Eye (tissue), 1 donor: Measurements from ENCODE around the gene RANBP9.

Source experiments
- DNase-seq: peaks from one replicate; pipeline ENCODE4 v3.0.0-alpha.2; 2015

RANBP9 gene

GRCh38 chr6:13677878-13678254, 33.8 kb downstream of the RANBP9 start:
- no peak for DNase-seq

DNA sequence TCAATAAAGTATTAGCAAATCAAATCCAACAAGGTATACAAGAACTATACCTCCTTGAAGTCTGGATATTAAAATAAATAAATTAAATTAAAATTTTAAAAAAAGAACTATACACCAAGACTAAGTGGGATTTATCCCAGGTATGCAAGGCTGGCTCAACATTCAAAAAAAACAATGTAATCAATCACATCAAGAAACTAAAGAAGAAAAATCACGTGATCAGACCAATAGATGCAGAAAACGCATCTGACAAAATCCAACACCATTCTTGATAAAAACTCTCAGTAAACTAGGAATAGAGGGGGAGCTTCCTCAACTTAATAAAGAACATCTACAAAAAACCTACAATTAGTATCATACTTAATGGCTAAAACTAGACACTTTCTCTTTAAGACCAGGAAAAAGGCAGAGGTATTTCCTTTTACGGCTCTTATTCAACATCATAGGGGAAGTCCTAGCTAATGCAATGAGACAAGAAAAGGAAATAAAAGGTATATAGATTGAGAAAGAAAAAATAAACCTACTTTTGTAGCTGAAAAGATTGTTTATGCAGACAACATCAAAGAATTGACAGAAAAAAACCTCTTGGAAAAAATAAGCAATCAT, 35.0 kb downstream of the RANBP9 start:
- no peak for DNase-seq

DNA sequence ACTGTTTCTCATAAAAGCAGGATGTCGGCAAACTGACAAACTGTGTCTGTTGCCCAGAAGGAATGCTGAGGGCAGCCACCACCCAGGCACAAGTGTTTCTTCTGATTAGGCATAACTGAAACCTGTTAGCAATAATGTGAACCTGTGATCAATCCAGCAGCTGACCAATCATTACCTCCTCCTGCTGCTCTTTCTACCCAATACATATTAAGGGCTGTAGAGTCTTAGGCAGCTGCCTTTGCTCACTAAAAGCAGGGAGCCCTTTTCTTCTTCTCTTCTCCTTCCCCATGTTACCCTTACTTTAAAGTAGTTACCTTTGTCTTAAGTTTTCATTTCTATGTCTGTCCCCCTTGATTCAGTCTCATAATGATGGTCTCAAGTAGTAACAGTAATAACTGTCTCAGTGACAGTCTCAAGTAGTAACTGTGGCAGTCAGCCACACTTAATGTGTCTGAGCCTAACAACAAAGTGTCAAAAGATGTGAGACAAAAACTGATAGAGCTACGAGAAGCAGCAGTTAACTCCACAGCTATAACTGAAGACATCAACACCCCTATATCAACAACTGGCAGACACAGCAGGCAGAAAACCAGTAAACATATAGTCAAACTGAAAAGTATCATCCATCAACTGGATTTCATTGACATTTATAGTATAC, 37.0 kb downstream of the RANBP9 start:
- DNase-seq = no peak

DNA sequence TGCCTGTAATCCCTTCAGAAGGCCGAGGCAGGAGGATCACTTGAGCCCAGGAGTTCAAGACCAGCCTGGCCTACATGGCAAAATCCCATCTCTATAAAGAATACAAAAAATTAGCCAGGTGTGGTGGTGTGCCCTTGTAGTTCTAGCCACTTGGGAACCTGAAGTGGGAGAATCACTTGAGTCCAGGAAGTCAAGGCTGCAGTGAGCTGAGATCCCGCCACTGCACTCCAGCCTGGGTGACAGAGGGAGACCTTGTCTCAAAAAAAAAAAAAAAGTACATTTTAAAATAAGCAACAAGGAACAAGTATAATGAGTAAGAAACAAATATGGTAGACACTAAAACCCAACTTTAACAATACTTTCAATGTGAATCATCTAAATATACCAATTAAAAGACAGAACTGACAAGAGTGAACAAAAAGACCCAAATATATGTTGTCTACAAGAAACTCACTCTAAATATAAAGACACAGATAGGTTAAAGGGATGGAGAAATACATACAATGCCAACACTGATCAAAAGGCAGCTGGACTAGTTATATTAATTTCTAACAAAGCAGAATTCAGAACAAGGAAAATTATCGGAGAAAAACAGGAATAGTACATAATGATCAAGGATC, 37.7 kb downstream of the RANBP9 start:
- no peak for DNase-seq

GRCh38 chr6:13673368-13673767, 38.3 kb downstream of the RANBP9 start:
- DNase-seq = no peak

DNA sequence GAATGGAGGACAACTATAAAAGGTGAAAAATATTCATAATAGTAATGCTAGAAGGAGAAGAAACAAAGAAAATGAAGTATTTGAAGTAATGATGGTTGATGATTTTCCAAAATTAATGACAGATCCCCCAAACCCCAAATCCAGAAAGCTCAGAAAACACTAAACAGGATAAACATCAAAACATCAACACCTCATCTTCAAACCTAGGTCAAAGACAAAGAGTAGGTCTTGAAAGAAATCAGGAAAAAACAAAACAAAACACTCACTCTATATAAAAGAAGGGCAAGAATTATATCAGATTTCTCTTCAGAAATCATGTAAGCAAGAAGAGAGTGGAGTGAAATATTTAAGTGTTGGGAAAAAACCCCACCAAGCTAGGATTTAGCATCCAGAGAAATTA, 38.7 kb downstream of the RANBP9 start:
- no peak for DNase-seq

DNA sequence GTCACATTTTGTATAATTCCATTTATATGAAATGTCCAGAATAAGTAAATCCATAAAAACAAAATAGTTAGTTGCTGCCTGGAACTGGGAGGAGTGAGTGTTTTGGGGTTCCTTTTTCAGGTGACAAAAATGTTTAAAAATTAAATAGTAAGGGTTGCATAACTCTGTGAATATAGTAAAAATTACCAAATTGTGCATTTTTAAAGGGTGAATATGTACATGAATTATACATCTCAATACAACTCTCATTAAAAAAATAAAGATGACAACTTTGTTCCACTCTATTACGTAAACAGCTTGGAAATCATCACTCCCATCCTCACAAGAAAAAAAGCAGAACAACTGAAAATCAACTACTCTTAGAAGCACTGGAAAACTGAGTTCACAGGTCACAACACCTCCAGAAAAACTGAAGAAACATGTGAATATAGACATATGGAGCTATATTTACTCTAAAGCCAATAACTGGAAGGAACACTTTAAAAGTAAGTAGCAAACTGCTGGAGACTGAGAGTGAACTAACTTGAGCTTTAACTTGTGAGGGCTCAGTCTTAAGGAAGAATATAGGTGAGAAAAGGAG, 40.0 kb downstream of the RANBP9 start:
- no peak for DNase-seq

DNA sequence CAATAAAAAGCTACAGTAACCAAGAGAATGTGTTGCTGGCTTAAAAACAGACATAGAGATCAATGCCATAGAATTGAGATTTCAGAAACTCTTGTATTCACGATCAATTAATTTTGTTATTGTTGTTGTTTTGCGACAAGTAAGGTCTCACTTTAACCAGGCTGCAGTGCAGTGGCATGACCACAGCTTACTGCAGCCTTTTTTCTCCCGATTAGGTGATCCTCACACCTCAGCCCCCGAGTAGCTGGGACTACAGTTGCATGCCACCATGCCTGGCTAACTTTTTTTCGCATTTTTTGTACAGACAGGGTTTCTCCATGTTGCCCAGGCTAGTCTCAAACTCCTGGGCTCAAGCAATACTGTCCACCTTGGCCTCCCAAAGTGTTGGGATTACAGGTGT, 42.2 kb downstream of the RANBP9 start:
- DNase-seq = no peak

GRCh38 chr6:13668291-13668928, 43.2 kb downstream of the RANBP9 start:
- no peak for DNase-seq

- DNase-seq = no peak
These were observed 44.0 kb downstream of the RANBP9 start for GRCh38 chr6:13667655-13668054.

DNA sequence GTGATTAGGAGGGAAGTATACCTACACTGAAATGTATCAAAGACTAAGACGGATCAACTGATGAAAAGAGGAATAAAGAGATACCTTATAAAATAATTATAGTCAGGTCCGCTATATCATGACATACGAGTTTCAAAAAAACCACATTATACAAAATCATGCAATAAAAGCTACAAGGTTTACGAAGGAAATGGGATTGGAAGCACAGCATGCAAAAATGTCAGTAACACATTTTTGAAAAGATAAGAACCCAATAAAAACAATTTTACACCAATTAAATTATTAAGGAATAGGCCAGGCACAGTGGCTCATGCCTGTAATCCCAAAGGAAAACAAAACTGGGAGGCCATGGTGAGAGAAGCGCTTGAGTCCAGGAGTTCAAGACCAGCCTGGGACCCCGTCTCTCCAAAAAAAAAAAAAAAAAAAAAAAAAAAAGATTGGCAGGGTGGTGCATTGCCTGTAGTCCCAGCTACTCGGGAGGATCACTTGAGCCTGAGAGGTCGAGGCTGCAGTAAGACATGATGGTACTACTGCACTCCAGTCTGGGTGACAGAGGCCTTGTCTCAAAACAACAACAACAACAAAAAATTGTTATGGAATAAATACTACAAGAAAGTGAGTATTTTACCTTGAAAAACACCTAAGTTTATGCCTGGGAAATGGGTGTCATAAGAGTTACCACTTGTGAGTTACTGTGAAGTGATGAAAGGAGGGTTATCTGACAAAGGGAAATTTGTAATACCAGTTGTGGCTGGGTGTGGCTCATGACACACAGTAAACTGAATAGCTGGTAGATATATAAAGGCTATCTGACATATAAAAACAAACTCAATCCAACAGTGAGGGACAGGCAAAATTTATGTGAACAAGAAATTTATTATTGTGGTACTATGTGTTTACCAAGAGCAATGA, 45.2 kb downstream of the RANBP9 start:
- DNase-seq = no peak

- no peak for DNase-seq
These were observed 46.8 kb downstream of the RANBP9 start for GRCh38 chr6:13664703-13665352.

GRCh38 chr6:13663986-13664385, 47.6 kb downstream of the RANBP9 start:
- DNase-seq = no peak

- no peak for DNase-seq
These were observed 48.8 kb downstream of the RANBP9 start for GRCh38 chr6:13662651-13663334.

- no peak for DNase-seq
These were observed 50.0 kb downstream of the RANBP9 start for GRCh38 chr6:13661647-13662046.

DNA sequence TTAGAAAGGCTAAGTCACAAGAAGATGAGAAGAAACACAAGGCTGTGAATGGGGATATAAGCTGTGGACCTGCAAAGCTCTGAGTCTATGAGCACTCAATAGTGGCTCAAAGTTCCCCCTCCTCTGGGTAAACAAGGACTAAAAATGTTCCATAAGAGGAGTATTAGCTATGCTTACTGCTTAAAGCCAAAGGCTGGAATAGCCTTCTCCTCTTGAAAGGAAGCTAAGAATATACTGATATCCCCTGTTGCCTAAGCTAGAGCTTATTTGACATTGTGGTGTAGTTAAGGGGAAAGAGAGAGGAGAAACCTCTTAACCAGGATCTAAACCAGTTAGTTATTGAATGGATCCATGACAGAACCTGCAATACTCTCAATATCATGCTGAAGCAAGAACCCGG, 50.7 kb downstream of the RANBP9 start:
- DNase-seq = no peak

DNA sequence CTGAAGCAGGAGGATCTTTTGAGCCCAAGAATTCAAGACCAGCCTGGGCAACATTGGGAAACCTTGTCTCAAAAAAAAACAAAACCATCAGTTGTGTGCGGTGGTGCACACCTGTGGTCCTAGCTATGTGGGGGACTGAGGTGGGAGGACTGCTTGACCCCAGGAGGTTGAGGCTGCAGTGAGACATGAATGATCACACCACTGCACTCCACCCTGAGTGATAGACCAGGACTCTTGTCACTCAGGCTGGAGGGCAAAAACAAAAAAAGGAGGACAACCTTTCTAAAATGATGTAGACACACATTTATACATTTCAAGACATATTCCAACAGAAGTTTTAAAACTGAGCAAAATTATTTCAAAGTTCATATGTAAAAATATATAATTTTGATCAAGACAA, 51.4 kb downstream of the RANBP9 start:
- DNase-seq = no peak

DNA sequence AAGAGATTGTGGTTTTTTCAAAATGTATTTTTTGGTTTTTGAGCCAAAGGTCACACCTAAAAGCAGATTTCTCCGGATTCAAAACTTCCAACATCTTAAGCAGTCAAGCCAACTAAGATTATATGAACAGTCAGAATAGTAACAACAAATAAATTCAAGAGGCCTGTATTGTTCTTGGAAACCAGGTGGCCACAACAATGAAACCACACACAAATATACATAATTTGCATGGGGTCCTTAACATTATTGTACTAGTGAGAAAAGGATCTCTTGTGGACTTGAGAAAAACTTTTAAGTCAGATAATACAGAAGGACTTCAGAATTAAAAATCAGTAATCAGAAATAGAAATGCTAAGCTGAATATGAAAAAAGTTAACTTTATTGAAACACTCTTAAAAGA, 55.9 kb downstream of the RANBP9 start:
- DNase-seq = no peak

DNA sequence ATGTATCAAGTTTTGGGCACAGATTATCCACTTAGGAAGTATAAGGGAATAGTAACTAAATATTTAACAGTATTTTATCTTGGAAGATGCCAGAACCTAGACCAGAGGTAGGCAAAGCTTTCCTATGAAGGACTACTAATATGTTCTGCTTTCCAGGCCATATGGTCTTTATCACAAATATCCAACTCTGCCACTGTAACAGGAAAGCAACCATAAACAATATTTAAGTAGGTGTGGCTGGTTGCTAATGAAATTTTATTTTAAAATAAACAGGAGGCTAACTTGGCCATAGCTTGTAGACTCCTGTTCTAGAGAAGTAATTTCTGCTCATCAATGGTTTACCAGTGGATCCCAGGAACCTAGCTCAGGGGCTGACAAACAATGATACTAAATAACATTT, 57.1 kb downstream of the RANBP9 start:
- DNase-seq = no peak

- DNase-seq = no peak
These were observed 58.3 kb downstream of the RANBP9 start for GRCh38 chr6:13653296-13653695.

GRCh38 chr6:13649393-13649792, 62.2 kb downstream of the RANBP9 start:
- no peak for DNase-seq

- DNase-seq = no peak
These were observed 62.8 kb downstream of the RANBP9 start for GRCh38 chr6:13648850-13649249.
